ENCODE results near the gene CCZ1. TPM values are rescaled to one million over a fixed set of nuclear protein-coding genes. Genes with fewer than 3 reads are reported as not detected.
"Not testable (repeated sequence)": the region's sequence is repeated elsewhere in the genome, so short reads cannot be mapped to it uniquely, and the experiment has no call there.

CCZ1 gene
- total and polyA plus RNA-seq, 2 donors (not counting 1 experiment from before 2014, with no cell fraction given), result 30.8 to 66.2 TPM

GRCh38 chr7:5904726-5905125 lies 6.2 kb downstream of the CCZ1 start:
- H3K27me3 Mint-ChIP-seq; H3K79me2 ChIP-seq (ENCODE audit: control insufficient read depth, insufficient read depth, low read length); H3K27ac ChIP-seq (ENCODE audit: low read length in 2 of 2); DNase-seq; POLR2A ChIA-PET; H4K20me1 ChIP-seq (ENCODE audit: control insufficient read depth, insufficient read depth, low read length, poor library complexity, severe bottlenecking); intact Hi-C loops (cut with micrococcal nuclease); H3K36me3 ChIP-seq (replicated peaks in 1 of 2; ENCODE audit: control extremely low read depth in 1 of 2, control insufficient read depth in 1 of 2, extremely low read depth in 1 of 2, insufficient read depth in 2 of 2, low read length in 1 of 2); H3K9me3 Mint-ChIP-seq (ENCODE audit: insufficient read depth); ATAC-seq (ENCODE audit: low read depth); CTCF ChIA-PET; H3K4me2 ChIP-seq (replicated peaks; ENCODE audit: low read depth, low read length, poor library complexity, severe bottlenecking); H3K9me3 ChIP-seq (ENCODE audit: control extremely low read depth in 1 of 3, control insufficient read depth in 2 of 3, insufficient read depth in 1 of 3, low read length in 2 of 3); H3K27ac Mint-ChIP-seq; H3K9ac ChIP-seq (ENCODE audit: low read length); H3K27me3 ChIP-seq (replicated peaks in 1 of 4; ENCODE audit: control extremely low read depth in 1 of 4, control insufficient read depth in 3 of 4, insufficient read depth in 4 of 4, low read length in 3 of 4); H3K4me3 ChIP-seq (ENCODE audit: control extremely low read depth in 1 of 5, extremely low read depth in 1 of 5, insufficient read depth in 1 of 5, low read depth in 2 of 5, low read length in 4 of 5); H3K4me3 Mint-ChIP-seq; H3K4me1 ChIP-seq (ENCODE audit: control insufficient read depth in 2 of 2, insufficient read depth in 2 of 2, low read length in 2 of 2); H3K4me1 Mint-ChIP-seq; H2AFZ ChIP-seq (ENCODE audit: insufficient read depth, low read depth, low read length, poor library complexity, severe bottlenecking): not testable (repeated sequence)
- WGBS (ENCODE audit: insufficient coverage), result no CpG with 5 or more reads among the region's 5 CpGs

- ATAC-seq (ENCODE audit: low read depth); H3K4me1 Mint-ChIP-seq; H3K9me3 ChIP-seq (ENCODE audit: control extremely low read depth in 1 of 3, control insufficient read depth in 2 of 3, insufficient read depth in 1 of 3, low read length in 2 of 3); H3K9ac ChIP-seq (ENCODE audit: low read length); DNase-seq; H3K4me3 Mint-ChIP-seq; H3K27me3 ChIP-seq (replicated peaks in 1 of 4; ENCODE audit: control extremely low read depth in 1 of 4, control insufficient read depth in 3 of 4, insufficient read depth in 4 of 4, low read length in 3 of 4); CTCF ChIA-PET; H3K4me2 ChIP-seq (replicated peaks; ENCODE audit: low read depth, low read length, poor library complexity, severe bottlenecking); POLR2A ChIA-PET; H3K9me3 Mint-ChIP-seq (ENCODE audit: insufficient read depth); intact Hi-C loops (cut with micrococcal nuclease); H3K4me1 ChIP-seq (ENCODE audit: control insufficient read depth in 2 of 2, insufficient read depth in 2 of 2, low read length in 2 of 2); H3K27ac Mint-ChIP-seq; H2AFZ ChIP-seq (ENCODE audit: insufficient read depth, low read depth, low read length, poor library complexity, severe bottlenecking); H4K20me1 ChIP-seq (ENCODE audit: control insufficient read depth, insufficient read depth, low read length, poor library complexity, severe bottlenecking); H3K27me3 Mint-ChIP-seq; H3K79me2 ChIP-seq (ENCODE audit: control insufficient read depth, insufficient read depth, low read length); H3K4me3 ChIP-seq (ENCODE audit: control extremely low read depth in 1 of 5, extremely low read depth in 1 of 5, insufficient read depth in 1 of 5, low read depth in 2 of 5, low read length in 4 of 5); H3K27ac ChIP-seq (ENCODE audit: low read length in 2 of 2): not testable (repeated sequence)
- H3K36me3 ChIP-seq (replicated peaks in 1 of 2; ENCODE audit: control extremely low read depth in 1 of 2, control insufficient read depth in 1 of 2, extremely low read depth in 1 of 2, insufficient read depth in 2 of 2, low read length in 1 of 2), result peaks cover 0 to 11% of the 10 kb centered on the region in 2 experiments
- WGBS (ENCODE audit: insufficient coverage), result no CpG with 5 or more reads among the region's 6 CpGs
Measured at GRCh38 chr7:5908835-5909234, 10.3 kb downstream of the CCZ1 start.

GRCh38 chr7:5916529-5916928 lies 18.0 kb downstream of the CCZ1 start:
- intact Hi-C loops (cut with micrococcal nuclease); H3K9me3 ChIP-seq (ENCODE audit: control extremely low read depth in 1 of 3, control insufficient read depth in 2 of 3, insufficient read depth in 1 of 3, low read length in 2 of 3); H3K4me3 ChIP-seq (ENCODE audit: control extremely low read depth in 1 of 5, extremely low read depth in 1 of 5, insufficient read depth in 1 of 5, low read depth in 2 of 5, low read length in 4 of 5); H3K79me2 ChIP-seq (ENCODE audit: control insufficient read depth, insufficient read depth, low read length); H3K36me3 ChIP-seq (replicated peaks in 1 of 2; ENCODE audit: control extremely low read depth in 1 of 2, control insufficient read depth in 1 of 2, extremely low read depth in 1 of 2, insufficient read depth in 2 of 2, low read length in 1 of 2); ATAC-seq (ENCODE audit: low read depth); H3K4me3 Mint-ChIP-seq; H3K9ac ChIP-seq (ENCODE audit: low read length); H2AFZ ChIP-seq (ENCODE audit: insufficient read depth, low read depth, low read length, poor library complexity, severe bottlenecking); H3K27me3 ChIP-seq (replicated peaks in 1 of 4; ENCODE audit: control extremely low read depth in 1 of 4, control insufficient read depth in 3 of 4, insufficient read depth in 4 of 4, low read length in 3 of 4); H3K4me2 ChIP-seq (replicated peaks; ENCODE audit: low read depth, low read length, poor library complexity, severe bottlenecking); H3K9me3 Mint-ChIP-seq (ENCODE audit: insufficient read depth); DNase-seq; H3K4me1 ChIP-seq (ENCODE audit: control insufficient read depth in 2 of 2, insufficient read depth in 2 of 2, low read length in 2 of 2); H3K27ac ChIP-seq (ENCODE audit: low read length in 2 of 2); H3K27ac Mint-ChIP-seq; H3K4me1 Mint-ChIP-seq; CTCF ChIA-PET; H4K20me1 ChIP-seq (ENCODE audit: control insufficient read depth, insufficient read depth, low read length, poor library complexity, severe bottlenecking); H3K27me3 Mint-ChIP-seq; POLR2A ChIA-PET: not testable (repeated sequence)
- WGBS (ENCODE audit: insufficient coverage), result no CpG with 5 or more reads among the region's 6 CpGs

GRCh38 chr7:5924180-5924579 lies 25.6 kb downstream of the CCZ1 start:
- H3K27me3 ChIP-seq (replicated peaks in 1 of 4; ENCODE audit: control extremely low read depth in 1 of 4, control insufficient read depth in 3 of 4, insufficient read depth in 4 of 4, low read length in 3 of 4); H3K9me3 ChIP-seq (ENCODE audit: control extremely low read depth in 1 of 3, control insufficient read depth in 2 of 3, insufficient read depth in 1 of 3, low read length in 2 of 3); DNase-seq; intact Hi-C loops (cut with micrococcal nuclease); H3K9me3 Mint-ChIP-seq (ENCODE audit: insufficient read depth); CTCF ChIA-PET; H3K4me2 ChIP-seq (replicated peaks; ENCODE audit: low read depth, low read length, poor library complexity, severe bottlenecking); H2AFZ ChIP-seq (ENCODE audit: insufficient read depth, low read depth, low read length, poor library complexity, severe bottlenecking); H3K9ac ChIP-seq (ENCODE audit: low read length); H3K4me3 ChIP-seq (ENCODE audit: control extremely low read depth in 1 of 5, extremely low read depth in 1 of 5, insufficient read depth in 1 of 5, low read depth in 2 of 5, low read length in 4 of 5); H4K20me1 ChIP-seq (ENCODE audit: control insufficient read depth, insufficient read depth, low read length, poor library complexity, severe bottlenecking); H3K4me3 Mint-ChIP-seq; ATAC-seq (ENCODE audit: low read depth); H3K27me3 Mint-ChIP-seq; H3K4me1 ChIP-seq (ENCODE audit: control insufficient read depth in 2 of 2, insufficient read depth in 2 of 2, low read length in 2 of 2); H3K4me1 Mint-ChIP-seq; POLR2A ChIA-PET; H3K27ac ChIP-seq (ENCODE audit: low read length in 2 of 2); H3K27ac Mint-ChIP-seq; H3K36me3 ChIP-seq (replicated peaks in 1 of 2; ENCODE audit: control extremely low read depth in 1 of 2, control insufficient read depth in 1 of 2, extremely low read depth in 1 of 2, insufficient read depth in 2 of 2, low read length in 1 of 2); H3K79me2 ChIP-seq (ENCODE audit: control insufficient read depth, insufficient read depth, low read length): not testable (repeated sequence)
- no CpG with 5 or more reads among the region's 2 CpGs for WGBS (ENCODE audit: insufficient coverage)

All from B cell (primary cell).